GM20000 (cell line): ENCODE data around the gene WWOX.
"Not testable (repeated sequence)": the region's sequence is repeated elsewhere in the genome, so short reads cannot be mapped to it uniquely, and the experiment has no call there.

Experiments
- DNase-seq: peaks from one replicate; pipeline ENCODE4 v3.0.0; 2012; ENCODE audit warnings: low spot score
- CTCF ChIP-seq: IDR thresholded peaks from 2 replicates; pipeline ENCODE4 v1.5.1; 2012; ENCODE audit warnings: mild to moderate bottlenecking, control low read depth; ENCODE audit errors: extremely low read depth, missing control alignments

Gene WWOX

GRCh38 chr16:79049040-79049439 is 949.6 kb downstream of the WWOX start:
- DNase-seq: no peak
- no peak for TF ChIP-seq CTCF

GRCh38 chr16:79050063-79050462 is 950.6 kb downstream of the WWOX start:
- no peak for DNase-seq
- TF ChIP-seq CTCF: no peak

- no peak for TF ChIP-seq CTCF
Measured at GRCh38 chr16:79051313-79051712, 951.9 kb downstream of the WWOX start.

GRCh38 chr16:79052198-79052597 is 952.7 kb downstream of the WWOX start:
- DNase-seq: not testable (repeated sequence)

More at GRCh38 chr16:79051313-79051712, 951.9 kb downstream of the WWOX start:
- DNase-seq: no peak

GRCh38 chr16:79053577-79053976 is 954.1 kb downstream of the WWOX start:
- no peak for DNase-seq

GRCh38 chr16:79054211-79054984 is 954.9 kb downstream of the WWOX start:
- TF ChIP-seq CTCF: no peak
- DNase-seq: no peak

More at GRCh38 chr16:79053577-79053976, 954.1 kb downstream of the WWOX start:
- no peak for TF ChIP-seq CTCF

GRCh38 chr16:79055251-79055970 is 956.0 kb downstream of the WWOX start:
- no peak for TF ChIP-seq CTCF
- DNase-seq: no peak

- DNase-seq: no peak
- no peak for TF ChIP-seq CTCF
Measured at GRCh38 chr16:79061181-79061580, 961.7 kb downstream of the WWOX start.
